Cardiac septum (tissue), 1 donor: ENCODE results near the gene C12orf60. TPM values are rescaled to one million over a fixed set of nuclear protein-coding genes. Genes with fewer than 3 reads are reported as not detected.

ENCODE experiments used
- DNase-seq: peaks from one replicate; pipeline ENCODE4 v3.0.0-alpha.2; 2020; ENCODE audit warnings: low spot score
- intact Hi-C: fragments of 100-400 bp; cut with DNase I; formaldehyde crosslinking; loops from one replicate; pipeline ENCODE4 v1.14.0; 2022
- total RNA-seq: library from RNA; stranded (reverse); fragmentation: NEBNext Ultra II Directional; extraction: Animal tissue kit (Norgen Biotek cat#: 25700); gene quantifications from one replicate; pipeline ENCODE4 v1.2.1, GENCODE V29; 2021
- donor health status: DM: no; HTN: no; CAD: no.

Gene C12orf60
- total RNA-seq, 1 donor from 2014 or later = 2.5 TPM

DNA sequence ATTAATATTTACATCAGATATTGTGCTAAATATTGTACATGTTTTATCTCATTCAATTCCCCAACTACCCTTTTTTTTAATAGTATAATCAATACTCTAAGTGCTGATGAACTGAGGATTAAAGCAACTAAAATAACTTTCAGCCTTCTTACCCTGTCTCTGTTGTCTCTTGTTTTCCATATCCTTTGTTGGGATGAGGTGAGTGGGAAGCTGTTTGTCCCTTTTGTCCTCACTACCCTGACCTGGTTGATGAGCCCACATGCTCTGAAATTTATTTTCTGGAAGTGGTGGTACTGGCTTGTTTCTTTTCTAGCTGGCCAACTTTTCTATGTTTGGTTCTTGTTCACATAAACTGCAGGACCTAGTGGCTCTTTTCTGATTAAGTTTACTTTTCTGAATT is 49.4 kb downstream of the C12orf60 start:
- intact Hi-C loops = no loop called here

DNA sequence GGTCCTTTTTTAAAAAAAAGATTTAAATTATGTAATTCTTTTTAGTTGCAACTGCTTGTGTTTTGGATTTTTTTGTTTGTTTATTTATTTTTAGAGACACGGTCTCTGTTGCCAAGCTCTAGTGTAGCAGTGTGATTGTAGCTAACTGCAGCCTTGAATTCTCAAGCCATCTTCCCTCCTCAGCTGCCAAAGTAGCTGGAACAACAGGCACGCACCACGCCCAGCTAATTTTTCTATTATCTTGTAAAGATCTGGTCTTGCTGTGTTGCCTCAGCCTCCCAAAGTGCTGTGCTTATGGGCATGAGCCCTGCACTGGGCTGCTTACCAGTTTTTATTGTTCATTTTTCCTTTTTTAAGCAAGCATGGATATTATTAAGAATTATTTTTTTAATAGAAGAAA is 50.5 kb downstream of the C12orf60 start:
- DNase-seq = no peak
- intact Hi-C loops = no loop called here

More for the DNA sequence above, 49.4 kb downstream of the C12orf60 start:
- no peak for DNase-seq

DNA sequence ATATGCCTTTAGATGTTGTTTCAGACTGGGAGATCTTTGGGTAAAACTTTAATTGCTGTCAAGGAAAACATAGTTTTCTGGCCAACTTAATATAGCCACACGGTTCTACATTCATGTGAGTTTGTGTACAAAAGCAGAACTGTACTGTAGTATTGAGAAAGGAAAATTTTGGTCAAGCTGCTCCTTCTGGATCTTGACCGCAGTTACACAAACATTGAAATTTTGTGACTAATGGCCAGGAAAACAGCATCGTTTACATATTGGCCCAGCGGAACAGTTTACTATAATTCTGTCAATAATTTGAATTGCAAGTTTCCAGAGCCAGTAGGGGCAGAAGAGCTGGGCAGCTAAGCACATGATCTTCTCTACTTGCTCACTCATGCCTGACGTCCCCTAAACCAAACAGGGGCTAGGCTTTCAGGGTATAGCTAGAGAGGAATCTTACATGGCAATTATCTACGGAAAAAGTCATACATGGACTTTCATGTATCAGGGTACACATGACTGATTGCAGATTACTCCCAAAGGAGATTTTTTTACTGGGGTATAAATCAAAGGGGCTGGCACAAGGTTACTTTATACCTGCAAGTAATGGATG is 51.2 kb downstream of the C12orf60 start:
- intact Hi-C loops = no loop called here
- no peak for DNase-seq

DNA sequence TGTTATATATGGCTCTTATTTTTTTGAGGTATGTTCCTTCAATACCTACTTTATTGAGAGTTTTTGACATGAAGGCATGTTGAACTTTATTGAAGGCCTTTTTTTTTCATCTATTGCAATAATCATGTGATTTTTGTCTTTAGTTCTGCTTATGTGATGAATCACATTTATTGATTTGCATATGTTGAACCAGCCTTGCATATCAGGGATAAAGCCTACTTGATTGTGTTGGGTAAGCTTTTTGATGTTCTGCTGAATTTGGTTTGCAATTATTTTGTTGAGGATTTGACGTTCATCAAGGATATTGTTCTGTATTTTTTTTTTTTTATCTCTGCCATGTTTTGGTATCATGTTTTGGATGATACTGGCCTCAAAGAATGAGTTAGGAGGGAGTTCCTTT is 55.0 kb downstream of the C12orf60 start:
- intact Hi-C loops = no loop called here
- DNase-seq = no peak

DNA sequence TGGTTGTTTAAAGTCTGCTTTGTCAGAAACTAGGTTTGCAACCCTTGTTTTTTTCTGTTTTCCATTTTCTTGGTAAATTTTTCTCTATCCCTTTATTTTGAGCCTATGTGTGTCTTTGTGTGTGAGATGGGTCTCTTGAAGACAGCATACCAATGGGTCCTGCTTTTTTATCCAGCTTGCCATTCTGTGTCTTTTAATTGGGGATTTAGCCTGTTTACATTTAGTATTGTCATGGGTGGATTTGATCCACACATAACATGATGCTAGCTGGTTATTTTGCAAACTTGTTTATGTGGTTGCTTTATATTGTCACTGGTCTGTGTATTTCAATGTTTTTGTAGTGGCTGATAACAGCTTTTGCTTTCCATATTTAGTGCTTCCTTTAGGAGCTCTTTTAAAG is 57.0 kb downstream of the C12orf60 start:
- intact Hi-C loops = no loop called here
- DNase-seq = no peak

DNA sequence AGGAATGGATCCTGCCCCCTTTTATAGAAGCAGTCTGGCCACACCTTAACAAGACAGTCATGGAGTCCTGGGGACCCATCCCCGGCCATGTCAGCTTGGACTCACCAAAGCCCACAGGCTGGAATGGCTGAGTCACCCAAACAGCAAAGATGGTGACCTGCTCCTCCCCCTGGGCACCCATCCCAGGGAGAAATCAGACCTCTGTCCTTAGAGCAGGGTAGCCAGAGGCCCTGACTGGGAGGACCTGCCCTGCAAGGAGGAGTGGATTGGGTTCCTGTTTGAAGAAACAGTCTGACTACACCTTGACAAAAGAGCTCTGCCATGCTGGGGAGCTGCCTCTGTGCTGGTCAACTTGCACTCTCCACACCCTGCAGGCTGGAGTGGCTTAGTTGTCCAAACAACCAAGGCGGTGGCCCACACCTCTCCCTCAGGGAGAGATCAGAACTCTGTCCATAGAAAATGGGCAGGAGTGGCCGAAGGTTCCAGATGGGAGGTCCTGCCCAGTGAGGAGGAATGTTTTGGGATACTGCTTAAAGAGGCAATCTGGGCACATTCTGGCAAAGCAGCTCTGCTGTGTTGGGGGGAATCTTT is 65.5 kb downstream of the C12orf60 start:
- intact Hi-C loops = no loop called here
- no peak for DNase-seq

DNA sequence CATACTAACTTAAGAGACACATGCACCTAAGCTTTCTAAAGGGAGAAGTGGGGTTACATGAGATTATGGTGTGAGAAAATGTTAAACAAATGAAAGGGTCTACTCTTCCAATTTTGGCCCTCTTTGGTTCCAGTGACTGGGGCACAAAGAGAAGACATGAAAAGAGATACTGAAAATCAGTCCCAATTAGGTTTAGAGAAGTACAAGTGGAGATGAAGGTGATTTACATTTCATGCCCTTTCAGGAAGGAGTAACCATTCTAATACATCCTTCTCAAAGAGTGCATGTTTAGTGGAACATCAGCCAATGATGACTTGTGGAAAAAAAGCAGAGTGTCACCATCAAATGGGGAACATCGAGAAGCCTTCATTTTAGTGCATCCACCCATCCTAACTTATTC is 67.8 kb downstream of the C12orf60 start:
- intact Hi-C loops = no loop called here
- no peak for DNase-seq

DNA sequence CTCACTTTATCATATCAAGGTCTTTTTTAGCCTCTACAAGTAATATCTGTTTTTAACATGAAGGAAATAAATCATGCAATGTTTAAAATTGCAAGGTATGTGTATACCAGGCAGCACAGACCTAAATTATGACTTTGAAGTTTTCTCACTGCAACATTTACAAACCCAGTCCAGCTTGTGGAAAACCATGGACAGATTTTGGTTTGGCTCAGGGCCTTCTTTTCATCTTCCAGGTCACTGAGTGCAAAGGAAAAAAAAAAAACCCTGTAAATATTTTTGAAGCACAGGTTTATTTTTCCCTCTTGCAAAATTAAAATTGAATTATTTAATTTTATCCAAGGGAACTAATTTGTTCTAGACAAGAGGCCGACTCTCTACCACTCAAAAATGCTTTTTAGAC is 68.4 kb downstream of the C12orf60 start:
- intact Hi-C loops = no loop called here
- DNase-seq = no peak

DNA sequence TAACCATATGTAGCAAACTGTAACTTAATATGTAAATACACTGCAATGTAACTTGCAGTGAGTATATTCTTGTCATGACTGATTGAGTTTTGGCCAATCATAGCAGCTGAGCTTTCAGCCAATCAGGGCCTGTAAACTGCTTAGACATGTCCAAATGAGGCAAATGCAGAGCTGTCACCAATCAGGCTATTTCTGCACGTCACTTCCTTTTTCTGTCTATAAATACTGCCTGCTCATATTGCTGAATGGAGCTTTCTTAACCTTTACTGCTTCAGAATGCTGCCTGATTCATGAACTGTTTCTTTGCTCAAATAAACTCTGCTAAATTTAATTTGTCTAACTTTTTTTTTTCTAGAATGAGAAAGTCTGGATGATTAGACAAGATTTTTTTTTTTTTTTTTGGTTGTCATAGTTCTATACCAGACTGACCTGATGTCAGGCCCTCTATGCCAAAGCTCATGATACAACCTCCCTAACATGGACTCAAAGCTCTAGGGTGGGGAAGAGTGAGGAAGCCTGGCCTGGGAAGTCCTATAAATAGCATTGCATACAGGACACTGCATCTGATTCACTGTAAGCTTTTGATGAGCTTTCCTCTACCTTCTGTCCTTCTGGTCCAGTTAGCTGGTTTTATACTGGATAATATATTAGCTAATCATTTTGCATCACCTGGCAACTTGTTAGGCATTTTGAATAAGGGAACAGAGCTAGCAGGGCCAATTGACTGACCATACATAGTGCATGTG is 70.1 kb downstream of the C12orf60 start:
- intact Hi-C loops = no loop called here
- no peak for DNase-seq

Other genes with a start within 250 kb of the C12orf60 start
- 33.8 TPM for gene PLBD1, start 235.8 kb upstream of the C12orf60 start, total RNA-seq
- not detected for gene GUCY2C, start 107.1 kb upstream of the C12orf60 start, total RNA-seq
- 51.7 TPM for gene WBP11, start 192 bp upstream of the C12orf60 start, total RNA-seq
- gene SMCO3, start 10.5 kb downstream of the C12orf60 start, total RNA-seq = not detected
- gene ART4, start 39.9 kb downstream of the C12orf60 start, total RNA-seq = 1.9 TPM
- gene MGP, start 82.2 kb downstream of the C12orf60 start, total RNA-seq = 677 TPM
- gene ERP27, start 134.9 kb downstream of the C12orf60 start, total RNA-seq = 0.11 TPM
- gene ARHGDIB, start 157.9 kb downstream of the C12orf60 start, total RNA-seq = 45.1 TPM
- not detected for gene PDE6H, start 169.4 kb downstream of the C12orf60 start, total RNA-seq